Measurements from ENCODE around the gene ZNF608. TPM values are rescaled to one million over a fixed set of nuclear protein-coding genes. Genes with fewer than 3 reads are reported as not detected.

ZNF608 gene
- total and polyA plus RNA-seq, 8 donors, result 5.5 to 386 (median 22.9) TPM

DNA sequence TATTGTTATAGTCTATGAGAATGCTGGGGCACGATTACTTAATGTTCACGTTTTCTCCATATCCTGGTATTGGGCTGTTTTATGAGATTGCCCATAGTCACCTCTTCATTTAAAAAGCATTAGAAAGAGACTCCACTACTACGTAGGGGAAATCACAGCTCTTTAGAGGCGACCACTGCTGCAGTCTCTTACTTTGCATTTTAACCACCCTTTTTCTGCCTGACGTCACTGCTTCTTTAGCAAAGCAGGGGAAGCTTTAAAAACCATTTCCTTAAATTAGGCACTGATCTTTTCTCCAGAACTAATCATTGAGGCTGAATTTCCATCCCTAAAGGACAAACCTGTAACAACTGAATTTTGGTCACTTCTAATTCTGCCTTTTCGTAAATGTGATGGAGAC, 38.9 kb downstream of the ZNF608 start:
- TF ChIP-seq POLR2A (IDR thresholded peaks at IDR 0.05), result no peak
- TF ChIP-seq, protein P1, sequence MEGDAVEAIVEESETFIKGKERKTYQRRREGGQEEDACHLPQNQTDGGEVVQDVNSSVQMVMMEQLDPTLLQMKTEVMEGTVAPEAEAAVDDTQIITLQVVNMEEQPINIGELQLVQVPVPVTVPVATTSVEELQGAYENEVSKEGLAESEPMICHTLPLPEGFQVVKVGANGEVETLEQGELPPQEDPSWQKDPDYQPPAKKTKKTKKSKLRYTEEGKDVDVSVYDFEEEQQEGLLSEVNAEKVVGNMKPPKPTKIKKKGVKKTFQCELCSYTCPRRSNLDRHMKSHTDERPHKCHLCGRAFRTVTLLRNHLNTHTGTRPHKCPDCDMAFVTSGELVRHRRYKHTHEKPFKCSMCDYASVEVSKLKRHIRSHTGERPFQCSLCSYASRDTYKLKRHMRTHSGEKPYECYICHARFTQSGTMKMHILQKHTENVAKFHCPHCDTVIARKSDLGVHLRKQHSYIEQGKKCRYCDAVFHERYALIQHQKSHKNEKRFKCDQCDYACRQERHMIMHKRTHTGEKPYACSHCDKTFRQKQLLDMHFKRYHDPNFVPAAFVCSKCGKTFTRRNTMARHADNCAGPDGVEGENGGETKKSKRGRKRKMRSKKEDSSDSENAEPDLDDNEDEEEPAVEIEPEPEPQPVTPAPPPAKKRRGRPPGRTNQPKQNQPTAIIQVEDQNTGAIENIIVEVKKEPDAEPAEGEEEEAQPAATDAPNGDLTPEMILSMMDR (IDR thresholded peaks at IDR 0.05), result no peak
- no peak for TF ChIP-seq EP300 (IDR thresholded peaks at IDR 0.05)
- no peak for TF ChIP-seq POLR2AphosphoS5 (IDR thresholded peaks at IDR 0.05)
- Histone ChIP-seq H3K27me3 (no peaks in the 10 kb centered on the region), H3K27ac (peak overlapping the region; percentile 58 to 73 (median 66)), H3K9me3 (no peaks in the 10 kb centered on the region), H3K4me1 (peaks cover 30 to 77% (median 52%) of the 10 kb centered on the region in 4 donors), H3K36me3 (no peaks in the 10 kb centered on the region), H3K4me3 (peak overlapping the region in 2 of 4 donors; percentile 14 to 18)
- 34 to 59% (median 40%) methylated on average over 6 of the region's 6 CpGs for WGBS, 5 donors
- intact Hi-C loops (cut with DNase I; ENCODE audit: low total_unique reads), result no loop called here
- peak in 1 of 2 donors; percentile 35 for DNase-seq

DNA sequence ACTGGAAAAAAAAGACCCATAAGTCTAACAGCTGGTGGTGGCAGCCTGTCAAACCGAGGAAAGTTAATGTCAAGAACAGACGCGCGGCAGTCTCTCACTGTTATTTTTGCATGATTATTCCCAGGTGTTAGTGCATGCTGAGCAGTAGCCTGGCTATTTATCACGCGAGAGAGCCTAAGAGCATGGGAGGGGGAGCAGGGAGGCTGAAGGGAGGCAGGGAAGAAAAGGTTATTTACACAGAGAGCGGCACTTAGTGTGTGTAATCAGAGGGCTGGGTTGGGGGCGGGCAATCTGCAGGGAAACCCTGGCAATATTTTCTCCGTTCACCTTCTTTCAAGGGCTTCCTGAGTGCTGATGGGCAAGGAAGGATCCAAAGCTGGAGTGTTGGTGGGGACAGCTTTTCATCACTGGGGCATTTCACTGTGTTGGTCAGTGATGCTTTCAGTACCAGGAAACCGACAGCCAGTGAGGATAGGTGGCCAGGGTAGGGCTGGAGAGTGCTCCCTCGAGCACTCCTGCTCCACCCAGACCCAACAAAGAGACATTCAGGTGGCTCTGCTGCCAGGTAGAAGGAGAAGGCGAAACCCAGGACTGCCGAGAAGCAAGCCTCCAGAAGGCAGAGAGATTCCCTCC, 39.6 kb downstream of the ZNF608 start:
- peak overlapping the region; percentile 14 to 19 (median 16) for H3K4me3 ChIP-seq
- no peaks in the 10 kb centered on the region for H3K9me3 ChIP-seq
- peak; percentile 52 to 90 for DNase-seq
- H3K27me3 ChIP-seq, result no peaks in the 10 kb centered on the region
- intact Hi-C loops (cut with DNase I; ENCODE audit: low total_unique reads), result no loop called here
- 13 to 30% (median 23%) methylated on average over 13 of the region's 13 CpGs for WGBS, 5 donors
- TF ChIP-seq, protein P1 (IDR thresholded peaks at IDR 0.05), result no peak
- TF ChIP-seq POLR2A (IDR thresholded peaks at IDR 0.05) (no peak), POLR2AphosphoS5 (IDR thresholded peaks at IDR 0.05) (no peak), EP300 (IDR thresholded peaks at IDR 0.05) (no peak)
- peak overlapping the region; percentile 58 to 73 (median 66) for H3K27ac ChIP-seq
- H3K36me3 ChIP-seq, result no peaks in the 10 kb centered on the region
- peaks cover 30 to 84% (median 58%) of the 10 kb centered on the region in 4 donors for H3K4me1 ChIP-seq

DNA sequence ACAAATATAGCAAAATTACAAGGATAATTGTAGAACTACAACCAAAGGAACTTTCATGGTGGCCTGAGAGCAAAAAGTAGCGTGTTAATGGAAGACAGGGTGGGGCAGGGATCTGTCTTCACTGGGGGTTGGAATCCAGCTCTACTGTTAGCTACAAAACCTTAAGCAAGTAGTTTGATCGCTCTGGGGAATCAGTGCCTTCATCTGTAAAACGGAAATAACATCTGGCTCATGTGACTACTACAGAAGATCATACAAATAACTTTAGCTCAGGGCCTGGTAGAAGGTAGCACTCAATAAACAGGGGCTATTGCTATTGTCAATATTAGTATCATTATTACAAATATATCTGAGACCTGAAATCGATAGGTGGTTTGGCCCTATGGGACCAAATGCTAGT, 40.4 kb downstream of the ZNF608 start:
- intact Hi-C loops (cut with DNase I; ENCODE audit: low total_unique reads), result no loop called here
- Histone ChIP-seq H3K4me3 (no peak overlapping the region), H3K36me3 (no peaks in the 10 kb centered on the region), H3K27ac (peak overlapping the region in 2 of 5 donors; percentile 65 to 73), H3K4me1 (peaks cover 30 to 91% (median 61%) of the 10 kb centered on the region in 4 donors), H3K27me3 (no peaks in the 10 kb centered on the region), H3K9me3 (no peaks in the 10 kb centered on the region)
- 50 to 68% (median 60%) methylated on average over 4 of the region's 4 CpGs for WGBS, 5 donors
- no peak for DNase-seq
- TF ChIP-seq, protein P1 (IDR thresholded peaks at IDR 0.05), result no peak
- TF ChIP-seq POLR2AphosphoS5 (IDR thresholded peaks at IDR 0.05) (no peak), EP300 (IDR thresholded peaks at IDR 0.05) (no peak), POLR2A (IDR thresholded peaks at IDR 0.05) (no peak)

DNA sequence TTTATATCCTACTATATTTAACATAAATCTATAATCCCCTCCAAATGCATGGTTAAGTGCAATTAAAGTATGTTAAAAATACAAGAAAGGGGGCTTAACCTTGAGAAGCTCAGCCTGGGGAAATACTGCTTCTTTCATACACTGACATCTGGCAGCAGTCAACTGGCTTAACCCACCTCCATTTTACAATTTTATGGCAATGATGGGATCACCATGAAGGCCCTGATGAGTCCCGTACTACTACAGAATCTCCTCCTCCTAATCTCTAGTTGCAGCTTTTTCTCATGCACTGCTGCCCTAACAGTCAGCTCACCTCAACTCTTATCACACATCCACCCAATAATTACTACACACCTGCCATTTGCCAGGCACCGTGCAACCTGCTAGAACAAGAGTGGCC, 40.9 kb downstream of the ZNF608 start:
- intact Hi-C loops (cut with DNase I; ENCODE audit: low total_unique reads), result no loop called here
- WGBS, 5 donors, result 38 to 72% (median 43%) methylated on average over 2 of the region's 2 CpGs
- H3K27ac ChIP-seq, result no peak overlapping the region
- H3K27me3 ChIP-seq, result no peaks in the 10 kb centered on the region
- DNase-seq, result no peak
- H3K36me3 ChIP-seq, result peaks cover 0 to under 1% (median 0%) of the 10 kb centered on the region in 4 donors
- peaks cover 30 to 91% (median 64%) of the 10 kb centered on the region in 4 donors for H3K4me1 ChIP-seq
- H3K9me3 ChIP-seq, result no peaks in the 10 kb centered on the region
- TF ChIP-seq EP300 (IDR thresholded peaks at IDR 0.05), result no peak
- TF ChIP-seq, protein P1 (IDR thresholded peaks at IDR 0.05), result no peak
- no peak for TF ChIP-seq POLR2AphosphoS5 (IDR thresholded peaks at IDR 0.05)
- TF ChIP-seq POLR2A (IDR thresholded peaks at IDR 0.05), result no peak
- H3K4me3 ChIP-seq, result no peak overlapping the region
